22Rv1 (cell line): ENCODE measurements around the gene NBEA.
"Not testable (repeated sequence)": the region's sequence is repeated elsewhere in the genome, so short reads cannot be mapped to it uniquely, and the experiment has no call there.

Source experiments
- CTCF ChIP-seq: fragments of 450-650 bp; IDR thresholded peaks from 2 replicates; pipeline ENCODE4 v1.5.1; 2017; ENCODE audit warnings: mild to moderate bottlenecking
- ZFX ChIP-seq: fragments of 450-650 bp; IDR thresholded peaks from 2 replicates; pipeline ENCODE4 v1.6.1; 2017; ENCODE audit warnings: antibody characterized with exemption, borderline replicate concordance

GRCh38 chr13:35408285-35408684 lies 466.2 kb downstream of the NBEA start:
- not testable (repeated sequence) for TF ChIP-seq CTCF, ZFX
